ENCODE measurements around the gene TUBA8. TPM values are rescaled to one million over a fixed set of nuclear protein-coding genes. Genes with fewer than 3 reads are reported as not detected.

The TUBA8 gene
- total RNA-seq, 1 experiment from 2014 or later: 2.6 TPM

GRCh38 chr22:18109410-18110193 lies 1.0 kb upstream of the TUBA8 start:
- Mint-ChIP-seq H3K36me3 (ENCODE audit: insufficient read depth, unreplicated experiment) (peaks cover 16% of the 10 kb centered on the region), H3K4me3 (ENCODE audit: low read depth, unreplicated experiment) (peak overlapping the region; percentile 78), H3K27me3 (ENCODE audit: unreplicated experiment) (peaks cover 27% of the 10 kb centered on the region), H3K4me1 (ENCODE audit: low read depth, unreplicated experiment) (peaks cover 19% of the 10 kb centered on the region), H3K9me3 (ENCODE audit: low read depth, unreplicated experiment) (peaks cover 3% of the 10 kb centered on the region), H3K27ac (ENCODE audit: unreplicated experiment) (peak overlapping the region; percentile 10)
- intact Hi-C loops (cut with micrococcal nuclease; ENCODE audit: unreplicated experiment): no loop called here
- CTCF ChIA-PET: interaction anchor here (0.7 kb wide), 1 partner anchor 21 kb away, joined by 4 read pairs; no protein-coding TSS in a partner anchor
- no peak for DNase-seq
- no peak for TF ChIP-seq CTCF (IDR thresholded peaks at IDR 0.05; ENCODE audit: unreplicated experiment)
- no TSS peak for BruUV-seq (replicated peaks)

- no TSS peak for BruUV-seq (replicated peaks)
- Mint-ChIP-seq H3K27ac (ENCODE audit: unreplicated experiment) (no peak overlapping the region), H3K4me1 (ENCODE audit: low read depth, unreplicated experiment) (peaks cover 19% of the 10 kb centered on the region), H3K36me3 (ENCODE audit: insufficient read depth, unreplicated experiment) (peaks cover 11% of the 10 kb centered on the region), H3K4me3 (ENCODE audit: low read depth, unreplicated experiment) (peak overlapping the region; percentile 78), H3K27me3 (ENCODE audit: unreplicated experiment) (peaks cover 27% of the 10 kb centered on the region), H3K9me3 (ENCODE audit: low read depth, unreplicated experiment) (no peaks in the 10 kb centered on the region)
- intact Hi-C loops (cut with micrococcal nuclease; ENCODE audit: unreplicated experiment): no loop called here
- no peak for TF ChIP-seq CTCF (IDR thresholded peaks at IDR 0.05; ENCODE audit: unreplicated experiment)
- DNase-seq: no peak
- CTCF ChIA-PET: no interaction called here
Measured at GRCh38 chr22:18110954-18111758, 547 bp downstream of the TUBA8 start.

GRCh38 chr22:18111759-18112330 lies 1.2 kb downstream of the TUBA8 start:
- Mint-ChIP-seq H3K27ac (ENCODE audit: unreplicated experiment) (no peak overlapping the region), H3K27me3 (ENCODE audit: unreplicated experiment) (peaks cover 27% of the 10 kb centered on the region)
- no TSS peak for BruUV-seq (replicated peaks)

More at GRCh38 chr22:18111759-18112330, 1.2 kb downstream of the TUBA8 start:
- Mint-ChIP-seq H3K4me3 (ENCODE audit: low read depth, unreplicated experiment) (no peak overlapping the region), H3K9me3 (ENCODE audit: low read depth, unreplicated experiment) (no peaks in the 10 kb centered on the region), H3K36me3 (ENCODE audit: insufficient read depth, unreplicated experiment) (peaks cover 11% of the 10 kb centered on the region), H3K4me1 (ENCODE audit: low read depth, unreplicated experiment) (peaks cover 19% of the 10 kb centered on the region)
- CTCF ChIA-PET: no interaction called here
- DNase-seq: no peak
- intact Hi-C loops (cut with micrococcal nuclease; ENCODE audit: unreplicated experiment): no loop called here
- TF ChIP-seq CTCF (IDR thresholded peaks at IDR 0.05; ENCODE audit: unreplicated experiment): no peak

All from Calu3 (cell line).